ENCODE data around the gene ZNF500. TPM values are rescaled to one million over a fixed set of nuclear protein-coding genes. Genes with fewer than 3 reads are reported as not detected.

ZNF500 gene
- total and polyA plus RNA-seq, 2 experiments from 2014 or later, result 5.8 to 15.3 TPM

- ATAC-seq (peak; percentile 65), DNase-seq (ENCODE audit: low spot score) (peak; percentile 32)
- TF ChIP-seq ZNF114 (CRISPR knock-in tag; IDR thresholded peaks at IDR 0.05) (no peak), CREB1 (CRISPR knock-in tag; IDR thresholded peaks at IDR 0.05; ENCODE audit: low read depth) (no peak)
- Histone ChIP-seq H3K9me2 (ENCODE audit: insufficient read depth) (no peaks in the 10 kb centered on the region), H3K27ac (ENCODE audit: low read depth) (no peak within 1 kb of the TSS), H3K4me3 (no peak within 1 kb of the TSS), H3K27me3 (ENCODE audit: insufficient read depth) (no peaks in the 10 kb centered on the region), H3F3A (replicated peaks; ENCODE audit: low read depth) (no peaks in the 10 kb centered on the region), H3K4me2 (no peak within 1 kb of the TSS), H3K4me1 (ENCODE audit: insufficient read depth) (peaks cover 12% of the 10 kb centered on the region; the same call in 1 of the 2 replicates), H3K79me2 (replicated peaks; ENCODE audit: insufficient read depth) (no peaks in the 10 kb centered on the region), H2AFZ (peak within 1 kb of the TSS; percentile 87), H4K20me1 (replicated peaks; ENCODE audit: insufficient read depth) (no peaks in the 10 kb centered on the region), H3K36me3 (ENCODE audit: insufficient read depth) (no peaks in the 10 kb centered on the region)
- Mint-ChIP-seq H3K27ac (peak within 1 kb of the TSS; percentile 87; the same call in 1 of the 2 replicates), H3K27me3 (ENCODE audit: insufficient read depth, low read depth, poor library complexity) (peaks cover 18% of the 10 kb centered on the region), H3K9me3 (peaks cover 2% of the 10 kb centered on the region; the same call in 2 of the 3 replicates), H3K4me3 (no peak within 1 kb of the TSS; the same call in 2 of the 3 replicates), H3K4me1 (peaks cover 13% of the 10 kb centered on the region), H3K36me3 (ENCODE audit: low read depth) (peaks cover 19% of the 10 kb centered on the region)
Observed at GRCh38 chr16:4787627-4788482, 20.9 kb upstream of the ZNF500 start, which contains the start of gene SEPTIN12. Gene SEPTIN12, minus strand, starts transcription at chr16:4788345. Its CDS starts 700 bp downstream, at chr16:4787645.

GRCh38 chr16:4787068-4787467 is 20.1 kb upstream of the ZNF500 start:
- Histone ChIP-seq H2AFZ (0 out of 2 replicates have a peak overlapping the region, but pooled peaks have one; percentile 47), H3K27ac (ENCODE audit: low read depth) (no peak overlapping the region), H3K27me3 (ENCODE audit: insufficient read depth) (no peaks in the 10 kb centered on the region), H3K4me1 (ENCODE audit: insufficient read depth) (peaks cover 12% of the 10 kb centered on the region; the same call in 1 of the 2 replicates), H3K4me2 (no peak overlapping the region), H4K20me1 (replicated peaks; ENCODE audit: insufficient read depth) (no peaks in the 10 kb centered on the region), H3K79me2 (replicated peaks; ENCODE audit: insufficient read depth) (no peaks in the 10 kb centered on the region), H3K36me3 (ENCODE audit: insufficient read depth) (no peaks in the 10 kb centered on the region), H3K9me2 (ENCODE audit: insufficient read depth) (no peaks in the 10 kb centered on the region), H3F3A (replicated peaks; ENCODE audit: low read depth) (no peaks in the 10 kb centered on the region), H3K4me3 (no peak overlapping the region)
- Mint-ChIP-seq H3K4me1 (peaks cover 13% of the 10 kb centered on the region), H3K4me3 (no peak overlapping the region), H3K9me3 (peaks cover 2% of the 10 kb centered on the region; the same call in 2 of the 3 replicates), H3K27ac (peak overlapping the region; percentile 87), H3K27me3 (ENCODE audit: insufficient read depth, low read depth, poor library complexity) (peaks cover 26% of the 10 kb centered on the region), H3K36me3 (ENCODE audit: low read depth) (peaks cover 19% of the 10 kb centered on the region)
- no peak for DNase-seq (ENCODE audit: low spot score)
- ATAC-seq, result no peak
- TF ChIP-seq EZH2phosphoT487 (IDR thresholded peaks at IDR 0.05; ENCODE audit: unreplicated experiment), result no peak
- TF ChIP-seq JUNB (IDR thresholded peaks at IDR 0.05; ENCODE audit: unreplicated experiment), result no peak
- TF ChIP-seq ZNF331 (CRISPR knock-in tag; IDR thresholded peaks at IDR 0.05; ENCODE audit: low read depth), result no peak
- no peak for TF ChIP-seq CREB1 (CRISPR knock-in tag; IDR thresholded peaks at IDR 0.05; ENCODE audit: low read depth)
- no peak for TF ChIP-seq POLR2AphosphoS5 (IDR thresholded peaks at IDR 0.05; ENCODE audit: low read depth)
- TF ChIP-seq EZH2 (IDR thresholded peaks at IDR 0.05; ENCODE audit: low read depth, unreplicated experiment), result no peak
- TF ChIP-seq REST (IDR thresholded peaks at IDR 0.05; ENCODE audit: unreplicated experiment), result no peak
- no peak for TF ChIP-seq ZNF114 (CRISPR knock-in tag; IDR thresholded peaks at IDR 0.05)
- no peak for TF ChIP-seq STAT1 (IDR thresholded peaks at IDR 0.05; ENCODE audit: unreplicated experiment)
- TF ChIP-seq NANOG (IDR thresholded peaks at IDR 0.05; ENCODE audit: borderline replicate concordance), result no peak
- TF ChIP-seq, protein P1, sequence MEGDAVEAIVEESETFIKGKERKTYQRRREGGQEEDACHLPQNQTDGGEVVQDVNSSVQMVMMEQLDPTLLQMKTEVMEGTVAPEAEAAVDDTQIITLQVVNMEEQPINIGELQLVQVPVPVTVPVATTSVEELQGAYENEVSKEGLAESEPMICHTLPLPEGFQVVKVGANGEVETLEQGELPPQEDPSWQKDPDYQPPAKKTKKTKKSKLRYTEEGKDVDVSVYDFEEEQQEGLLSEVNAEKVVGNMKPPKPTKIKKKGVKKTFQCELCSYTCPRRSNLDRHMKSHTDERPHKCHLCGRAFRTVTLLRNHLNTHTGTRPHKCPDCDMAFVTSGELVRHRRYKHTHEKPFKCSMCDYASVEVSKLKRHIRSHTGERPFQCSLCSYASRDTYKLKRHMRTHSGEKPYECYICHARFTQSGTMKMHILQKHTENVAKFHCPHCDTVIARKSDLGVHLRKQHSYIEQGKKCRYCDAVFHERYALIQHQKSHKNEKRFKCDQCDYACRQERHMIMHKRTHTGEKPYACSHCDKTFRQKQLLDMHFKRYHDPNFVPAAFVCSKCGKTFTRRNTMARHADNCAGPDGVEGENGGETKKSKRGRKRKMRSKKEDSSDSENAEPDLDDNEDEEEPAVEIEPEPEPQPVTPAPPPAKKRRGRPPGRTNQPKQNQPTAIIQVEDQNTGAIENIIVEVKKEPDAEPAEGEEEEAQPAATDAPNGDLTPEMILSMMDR (conservative IDR thresholded peaks at IDR 0.05; ENCODE audit: low read depth in 2 of 2), result no peak
- TF ChIP-seq, protein P2, sequence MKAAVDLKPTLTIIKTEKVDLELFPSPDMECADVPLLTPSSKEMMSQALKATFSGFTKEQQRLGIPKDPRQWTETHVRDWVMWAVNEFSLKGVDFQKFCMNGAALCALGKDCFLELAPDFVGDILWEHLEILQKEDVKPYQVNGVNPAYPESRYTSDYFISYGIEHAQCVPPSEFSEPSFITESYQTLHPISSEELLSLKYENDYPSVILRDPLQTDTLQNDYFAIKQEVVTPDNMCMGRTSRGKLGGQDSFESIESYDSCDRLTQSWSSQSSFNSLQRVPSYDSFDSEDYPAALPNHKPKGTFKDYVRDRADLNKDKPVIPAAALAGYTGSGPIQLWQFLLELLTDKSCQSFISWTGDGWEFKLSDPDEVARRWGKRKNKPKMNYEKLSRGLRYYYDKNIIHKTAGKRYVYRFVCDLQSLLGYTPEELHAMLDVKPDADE (IDR thresholded peaks at IDR 0.05), result no peak

Measured in GM23338 (cell line).